Upper lobe of left lung (tissue), 4 donors: ENCODE results near the gene APOOL.

Source experiments
- POLR2A ChIP-seq, 4 donors: fragments of 450-650 bp; IDR thresholded peaks; one replicate each; pipeline ENCODE4 v1.5.1; 2016 to 2017; ENCODE audit warnings: antibody characterized with exemption in 4 of 4, mild to moderate bottlenecking in 2 of 4
- POLR2AphosphoS5 ChIP-seq, 2 donors: sonication (generic); formaldehyde crosslinking; IDR thresholded peaks; one replicate each; pipeline ENCODE4 v1.5.1; 2017; ENCODE audit warnings: antibody characterized with exemption in 2 of 2
- TF ChIP-seq, protein P1 (sequence below), 6 experiments: fragments of 450-650 bp in 4 of 6; fragments of 200-600 bp in 2 of 6; sonication (generic) in 2 of 6; IDR thresholded peaks; one replicate each; pipeline ENCODE4 v1.5.1; 2016 to 2019; ENCODE audit warnings: antibody characterized with exemption in 6 of 6

DNA sequence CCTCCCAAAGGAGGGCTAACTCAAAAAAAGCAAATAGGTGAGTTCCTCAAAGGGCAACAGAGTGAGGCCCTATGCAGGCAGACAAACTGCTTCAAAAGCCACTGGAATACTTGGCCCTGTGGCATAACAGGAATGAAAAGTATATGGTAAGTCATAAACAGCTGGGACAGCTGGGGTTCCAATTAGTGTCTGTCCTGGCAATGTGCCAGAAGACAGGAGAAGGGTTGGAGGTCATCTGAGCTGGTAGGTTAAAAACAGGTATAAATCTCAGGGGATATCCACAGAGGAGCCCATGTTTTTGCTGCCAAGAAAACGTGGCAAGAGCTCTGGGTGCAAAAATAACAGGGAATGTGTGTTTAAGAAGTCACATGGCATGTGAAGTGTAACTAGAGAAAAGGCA, 111.6 kb downstream of the APOOL start:
- TF ChIP-seq, protein P1, sequence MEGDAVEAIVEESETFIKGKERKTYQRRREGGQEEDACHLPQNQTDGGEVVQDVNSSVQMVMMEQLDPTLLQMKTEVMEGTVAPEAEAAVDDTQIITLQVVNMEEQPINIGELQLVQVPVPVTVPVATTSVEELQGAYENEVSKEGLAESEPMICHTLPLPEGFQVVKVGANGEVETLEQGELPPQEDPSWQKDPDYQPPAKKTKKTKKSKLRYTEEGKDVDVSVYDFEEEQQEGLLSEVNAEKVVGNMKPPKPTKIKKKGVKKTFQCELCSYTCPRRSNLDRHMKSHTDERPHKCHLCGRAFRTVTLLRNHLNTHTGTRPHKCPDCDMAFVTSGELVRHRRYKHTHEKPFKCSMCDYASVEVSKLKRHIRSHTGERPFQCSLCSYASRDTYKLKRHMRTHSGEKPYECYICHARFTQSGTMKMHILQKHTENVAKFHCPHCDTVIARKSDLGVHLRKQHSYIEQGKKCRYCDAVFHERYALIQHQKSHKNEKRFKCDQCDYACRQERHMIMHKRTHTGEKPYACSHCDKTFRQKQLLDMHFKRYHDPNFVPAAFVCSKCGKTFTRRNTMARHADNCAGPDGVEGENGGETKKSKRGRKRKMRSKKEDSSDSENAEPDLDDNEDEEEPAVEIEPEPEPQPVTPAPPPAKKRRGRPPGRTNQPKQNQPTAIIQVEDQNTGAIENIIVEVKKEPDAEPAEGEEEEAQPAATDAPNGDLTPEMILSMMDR (IDR thresholded peaks at IDR 0.05), result no peak
- TF ChIP-seq POLR2A (IDR thresholded peaks at IDR 0.05) (no peak), POLR2AphosphoS5 (IDR thresholded peaks at IDR 0.05) (no peak)
